ENCODE measurements around the gene ZNF124.

DNA sequence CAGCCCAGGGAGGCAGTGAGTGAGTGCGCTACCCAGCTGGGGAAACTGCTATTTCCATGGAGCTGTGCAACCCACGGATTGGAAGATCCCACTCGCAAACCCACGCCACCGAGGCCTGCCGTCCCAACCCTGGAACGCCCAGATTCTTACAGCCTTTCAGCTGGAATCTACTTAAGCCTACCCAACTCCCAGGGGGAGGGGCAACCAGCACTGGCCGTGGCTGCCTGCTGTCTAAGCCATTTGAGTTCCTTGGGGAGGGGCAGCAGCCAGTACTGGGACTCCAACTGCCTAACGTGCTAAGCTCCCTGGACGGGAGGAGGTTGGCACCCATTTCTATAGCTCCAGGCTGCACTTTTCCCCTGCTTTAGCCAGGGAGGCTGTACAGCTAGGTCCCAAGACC, 40.6 kb downstream of the ZNF124 start:
- TF ChIP-seq, protein P1, sequence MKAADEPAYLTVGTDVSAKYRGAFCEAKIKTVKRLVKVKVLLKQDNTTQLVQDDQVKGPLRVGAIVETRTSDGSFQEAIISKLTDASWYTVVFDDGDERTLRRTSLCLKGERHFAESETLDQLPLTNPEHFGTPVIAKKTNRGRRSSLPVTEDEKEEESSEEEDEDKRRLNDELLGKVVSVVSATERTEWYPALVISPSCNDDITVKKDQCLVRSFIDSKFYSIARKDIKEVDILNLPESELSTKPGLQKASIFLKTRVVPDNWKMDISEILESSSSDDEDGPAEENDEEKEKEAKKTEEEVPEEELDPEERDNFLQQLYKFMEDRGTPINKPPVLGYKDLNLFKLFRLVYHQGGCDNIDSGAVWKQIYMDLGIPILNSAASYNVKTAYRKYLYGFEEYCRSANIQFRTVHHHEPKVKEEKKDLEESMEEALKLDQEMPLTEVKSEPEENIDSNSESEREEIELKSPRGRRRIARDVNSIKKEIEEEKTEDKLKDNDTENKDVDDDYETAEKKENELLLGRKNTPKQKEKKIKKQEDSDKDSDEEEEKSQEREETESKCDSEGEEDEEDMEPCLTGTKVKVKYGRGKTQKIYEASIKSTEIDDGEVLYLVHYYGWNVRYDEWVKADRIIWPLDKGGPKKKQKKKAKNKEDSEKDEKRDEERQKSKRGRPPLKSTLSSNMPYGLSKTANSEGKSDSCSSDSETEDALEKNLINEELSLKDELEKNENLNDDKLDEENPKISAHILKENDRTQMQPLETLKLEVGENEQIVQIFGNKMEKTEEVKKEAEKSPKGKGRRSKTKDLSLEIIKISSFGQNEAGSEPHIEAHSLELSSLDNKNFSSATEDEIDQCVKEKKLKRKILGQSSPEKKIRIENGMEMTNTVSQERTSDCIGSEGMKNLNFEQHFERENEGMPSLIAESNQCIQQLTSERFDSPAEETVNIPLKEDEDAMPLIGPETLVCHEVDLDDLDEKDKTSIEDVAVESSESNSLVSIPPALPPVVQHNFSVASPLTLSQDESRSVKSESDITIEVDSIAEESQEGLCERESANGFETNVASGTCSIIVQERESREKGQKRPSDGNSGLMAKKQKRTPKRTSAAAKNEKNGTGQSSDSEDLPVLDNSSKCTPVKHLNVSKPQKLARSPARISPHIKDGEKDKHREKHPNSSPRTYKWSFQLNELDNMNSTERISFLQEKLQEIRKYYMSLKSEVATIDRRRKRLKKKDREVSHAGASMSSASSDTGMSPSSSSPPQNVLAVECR (CRISPR knock-in tag; IDR thresholded peaks at IDR 0.05; ENCODE audit: borderline replicate concordance): no peak
- TF ChIP-seq PAF1 (CRISPR knock-in tag; IDR thresholded peaks at IDR 0.05) (no peak), PHF8 (CRISPR knock-in tag; IDR thresholded peaks at IDR 0.05) (no peak), ZFX (CRISPR knock-in tag; IDR thresholded peaks at IDR 0.05; ENCODE audit: low read depth) (no peak), GATAD1 (CRISPR knock-in tag; IDR thresholded peaks at IDR 0.05) (no peak), TOE1 (CRISPR knock-in tag; IDR thresholded peaks at IDR 0.05) (no peak), RAD21 (CRISPR knock-in tag; IDR thresholded peaks at IDR 0.05) (no peak), ESRRA (CRISPR knock-in tag; IDR thresholded peaks at IDR 0.05; ENCODE audit: low read depth) (no peak)
- TF ChIP-seq, protein P2, sequence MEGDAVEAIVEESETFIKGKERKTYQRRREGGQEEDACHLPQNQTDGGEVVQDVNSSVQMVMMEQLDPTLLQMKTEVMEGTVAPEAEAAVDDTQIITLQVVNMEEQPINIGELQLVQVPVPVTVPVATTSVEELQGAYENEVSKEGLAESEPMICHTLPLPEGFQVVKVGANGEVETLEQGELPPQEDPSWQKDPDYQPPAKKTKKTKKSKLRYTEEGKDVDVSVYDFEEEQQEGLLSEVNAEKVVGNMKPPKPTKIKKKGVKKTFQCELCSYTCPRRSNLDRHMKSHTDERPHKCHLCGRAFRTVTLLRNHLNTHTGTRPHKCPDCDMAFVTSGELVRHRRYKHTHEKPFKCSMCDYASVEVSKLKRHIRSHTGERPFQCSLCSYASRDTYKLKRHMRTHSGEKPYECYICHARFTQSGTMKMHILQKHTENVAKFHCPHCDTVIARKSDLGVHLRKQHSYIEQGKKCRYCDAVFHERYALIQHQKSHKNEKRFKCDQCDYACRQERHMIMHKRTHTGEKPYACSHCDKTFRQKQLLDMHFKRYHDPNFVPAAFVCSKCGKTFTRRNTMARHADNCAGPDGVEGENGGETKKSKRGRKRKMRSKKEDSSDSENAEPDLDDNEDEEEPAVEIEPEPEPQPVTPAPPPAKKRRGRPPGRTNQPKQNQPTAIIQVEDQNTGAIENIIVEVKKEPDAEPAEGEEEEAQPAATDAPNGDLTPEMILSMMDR (CRISPR knock-in tag; IDR thresholded peaks at IDR 0.05): no peak

Data from HepG2 (cell line).